WTC11 (cell line): Measurements from ENCODE around the gene TNPO1.

Experiments
- ETV6 ChIP-seq: sonication (generic); formaldehyde crosslinking; IDR thresholded peaks from 2 replicates; pipeline ENCODE4 v1.8.1; 2022; ENCODE audit warnings: mild to moderate bottlenecking, missing genetic modification reagents
- HMGXB4 ChIP-seq: sonication (generic); formaldehyde crosslinking; IDR thresholded peaks from 2 replicates; pipeline ENCODE4 v1.8.1; 2023; ENCODE audit warnings: mild to moderate bottlenecking, moderate library complexity, missing genetic modification reagents
- JUN ChIP-seq: sonication (generic); formaldehyde crosslinking; IDR thresholded peaks from 2 replicates; pipeline ENCODE4 v1.8.0; 2023; ENCODE audit warnings: mild to moderate bottlenecking, missing genetic modification reagents
- SP1 ChIP-seq: sonication (generic); formaldehyde crosslinking; conservative IDR thresholded peaks from 2 replicates; pipeline ENCODE4 v1.8.1; 2022; ENCODE audit warnings: missing genetic modification reagents
- USF2 ChIP-seq: sonication (generic); formaldehyde crosslinking; IDR thresholded peaks from 2 replicates; pipeline ENCODE4 v1.8.1; 2023; ENCODE audit warnings: mild to moderate bottlenecking, missing genetic modification reagents, moderate library complexity
- ZNF121 ChIP-seq: sonication (generic); formaldehyde crosslinking; IDR thresholded peaks from 2 replicates; pipeline ENCODE4 v1.8.0; 2023; ENCODE audit warnings: missing genetic modification reagents
- ZNF423 ChIP-seq: fragments of 250-450 bp; sonication (Bioruptor Pico); IDR thresholded peaks from 2 replicates; pipeline ENCODE4 v2.1.2; 2022; ENCODE audit warnings: mild to moderate bottlenecking, moderate library complexity
- TF ChIP-seq, protein P1 (sequence below): fragments of 200-600 bp; IDR thresholded peaks from 2 replicates; pipeline ENCODE4 v1.8.0; 2022; ENCODE audit warnings: antibody characterized with exemption
- TF ChIP-seq, protein P2 (sequence below): sonication (generic); formaldehyde crosslinking; IDR thresholded peaks from 2 replicates; pipeline ENCODE4 v1.8.0; 2022; ENCODE audit warnings: missing genetic modification reagents
- TF ChIP-seq, protein P3 (sequence below): sonication (generic); formaldehyde crosslinking; IDR thresholded peaks from 2 replicates; pipeline ENCODE4 v1.8.0; 2022; ENCODE audit warnings: mild to moderate bottlenecking, missing genetic modification reagents

- TF ChIP-seq, protein P1, sequence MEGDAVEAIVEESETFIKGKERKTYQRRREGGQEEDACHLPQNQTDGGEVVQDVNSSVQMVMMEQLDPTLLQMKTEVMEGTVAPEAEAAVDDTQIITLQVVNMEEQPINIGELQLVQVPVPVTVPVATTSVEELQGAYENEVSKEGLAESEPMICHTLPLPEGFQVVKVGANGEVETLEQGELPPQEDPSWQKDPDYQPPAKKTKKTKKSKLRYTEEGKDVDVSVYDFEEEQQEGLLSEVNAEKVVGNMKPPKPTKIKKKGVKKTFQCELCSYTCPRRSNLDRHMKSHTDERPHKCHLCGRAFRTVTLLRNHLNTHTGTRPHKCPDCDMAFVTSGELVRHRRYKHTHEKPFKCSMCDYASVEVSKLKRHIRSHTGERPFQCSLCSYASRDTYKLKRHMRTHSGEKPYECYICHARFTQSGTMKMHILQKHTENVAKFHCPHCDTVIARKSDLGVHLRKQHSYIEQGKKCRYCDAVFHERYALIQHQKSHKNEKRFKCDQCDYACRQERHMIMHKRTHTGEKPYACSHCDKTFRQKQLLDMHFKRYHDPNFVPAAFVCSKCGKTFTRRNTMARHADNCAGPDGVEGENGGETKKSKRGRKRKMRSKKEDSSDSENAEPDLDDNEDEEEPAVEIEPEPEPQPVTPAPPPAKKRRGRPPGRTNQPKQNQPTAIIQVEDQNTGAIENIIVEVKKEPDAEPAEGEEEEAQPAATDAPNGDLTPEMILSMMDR = no peak
- no peak for TF ChIP-seq HMGXB4 (CRISPR knock-in tag)
- no peak for TF ChIP-seq USF2
- TF ChIP-seq ETV6 (CRISPR knock-in tag) = no peak
- TF ChIP-seq, protein P2, sequence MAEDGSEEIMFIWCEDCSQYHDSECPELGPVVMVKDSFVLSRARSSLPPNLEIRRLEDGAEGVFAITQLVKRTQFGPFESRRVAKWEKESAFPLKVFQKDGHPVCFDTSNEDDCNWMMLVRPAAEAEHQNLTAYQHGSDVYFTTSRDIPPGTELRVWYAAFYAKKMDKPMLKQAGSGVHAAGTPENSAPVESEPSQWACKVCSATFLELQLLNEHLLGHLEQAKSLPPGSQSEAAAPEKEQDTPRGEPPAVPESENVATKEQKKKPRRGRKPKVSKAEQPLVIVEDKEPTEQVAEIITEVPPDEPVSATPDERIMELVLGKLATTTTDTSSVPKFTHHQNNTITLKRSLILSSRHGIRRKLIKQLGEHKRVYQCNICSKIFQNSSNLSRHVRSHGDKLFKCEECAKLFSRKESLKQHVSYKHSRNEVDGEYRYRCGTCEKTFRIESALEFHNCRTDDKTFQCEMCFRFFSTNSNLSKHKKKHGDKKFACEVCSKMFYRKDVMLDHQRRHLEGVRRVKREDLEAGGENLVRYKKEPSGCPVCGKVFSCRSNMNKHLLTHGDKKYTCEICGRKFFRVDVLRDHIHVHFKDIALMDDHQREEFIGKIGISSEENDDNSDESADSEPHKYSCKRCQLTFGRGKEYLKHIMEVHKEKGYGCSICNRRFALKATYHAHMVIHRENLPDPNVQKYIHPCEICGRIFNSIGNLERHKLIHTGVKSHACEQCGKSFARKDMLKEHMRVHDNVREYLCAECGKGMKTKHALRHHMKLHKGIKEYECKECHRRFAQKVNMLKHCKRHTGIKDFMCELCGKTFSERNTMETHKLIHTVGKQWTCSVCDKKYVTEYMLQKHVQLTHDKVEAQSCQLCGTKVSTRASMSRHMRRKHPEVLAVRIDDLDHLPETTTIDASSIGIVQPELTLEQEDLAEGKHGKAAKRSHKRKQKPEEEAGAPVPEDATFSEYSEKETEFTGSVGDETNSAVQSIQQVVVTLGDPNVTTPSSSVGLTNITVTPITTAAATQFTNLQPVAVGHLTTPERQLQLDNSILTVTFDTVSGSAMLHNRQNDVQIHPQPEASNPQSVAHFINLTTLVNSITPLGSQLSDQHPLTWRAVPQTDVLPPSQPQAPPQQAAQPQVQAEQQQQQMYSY = no peak
- no peak for TF ChIP-seq JUN (CRISPR knock-in tag)
- 0 out of 2 replicates have a peak, but pooled peaks have one; percentile 20 for TF ChIP-seq ZNF121 (CRISPR knock-in tag)
- TF ChIP-seq, protein P3, sequence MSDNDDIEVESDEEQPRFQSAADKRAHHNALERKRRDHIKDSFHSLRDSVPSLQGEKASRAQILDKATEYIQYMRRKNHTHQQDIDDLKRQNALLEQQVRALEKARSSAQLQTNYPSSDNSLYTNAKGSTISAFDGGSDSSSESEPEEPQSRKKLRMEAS = no peak
- TF ChIP-seq SP1 (CRISPR knock-in tag) = no peak
- TF ChIP-seq ZNF423 = no peak
Observed at GRCh38 chr5:72959257-72959656, 142.8 kb downstream of the TNPO1 start.
